ENCODE results near the gene CNTFR.

DNA sequence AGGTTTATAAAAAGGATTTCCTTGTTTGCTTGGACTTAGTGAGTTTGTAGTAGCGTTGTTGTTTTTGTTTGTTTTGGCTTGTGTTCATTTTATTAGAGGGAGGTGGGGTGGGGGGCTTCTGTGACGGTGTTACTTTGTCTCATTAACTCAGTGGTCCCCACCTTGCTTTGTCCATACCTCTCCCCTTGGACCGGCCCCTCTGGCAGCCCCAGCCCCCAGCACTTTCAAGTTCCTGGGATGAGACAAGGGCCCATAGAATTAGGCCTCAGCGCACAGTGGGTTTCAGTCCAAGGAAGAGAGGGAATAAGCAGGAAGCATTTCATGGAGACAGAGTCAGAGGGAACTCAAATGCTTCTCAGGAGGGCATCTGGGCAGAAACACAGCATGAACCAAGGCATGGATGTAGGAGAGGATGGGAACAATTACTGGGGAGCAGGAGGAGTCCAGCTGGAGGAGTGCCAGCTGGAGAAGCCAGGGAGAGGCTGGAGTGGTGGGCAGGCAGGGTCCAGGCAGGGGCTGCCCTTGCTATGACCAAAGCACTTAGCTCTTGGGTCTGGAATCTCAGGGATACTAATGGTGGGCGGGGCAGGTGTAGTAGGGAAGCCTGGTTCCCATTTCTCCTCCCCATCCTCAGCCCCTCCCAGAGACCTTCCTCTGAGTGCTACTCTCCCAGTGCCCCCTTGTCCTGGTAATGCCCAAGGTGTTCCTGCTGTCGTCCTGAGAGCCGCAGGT is 43.3 kb downstream of the CNTFR start:
- TF ChIP-seq SIN3A (IDR thresholded peaks at IDR 0.05; ENCODE audit: borderline replicate concordance, insufficient read depth, low read depth, low read length) (no peak), POLR2AphosphoS5 (IDR thresholded peaks at IDR 0.05; ENCODE audit: low read depth, low read length) (no peak)
- TF ChIP-seq, protein P1, sequence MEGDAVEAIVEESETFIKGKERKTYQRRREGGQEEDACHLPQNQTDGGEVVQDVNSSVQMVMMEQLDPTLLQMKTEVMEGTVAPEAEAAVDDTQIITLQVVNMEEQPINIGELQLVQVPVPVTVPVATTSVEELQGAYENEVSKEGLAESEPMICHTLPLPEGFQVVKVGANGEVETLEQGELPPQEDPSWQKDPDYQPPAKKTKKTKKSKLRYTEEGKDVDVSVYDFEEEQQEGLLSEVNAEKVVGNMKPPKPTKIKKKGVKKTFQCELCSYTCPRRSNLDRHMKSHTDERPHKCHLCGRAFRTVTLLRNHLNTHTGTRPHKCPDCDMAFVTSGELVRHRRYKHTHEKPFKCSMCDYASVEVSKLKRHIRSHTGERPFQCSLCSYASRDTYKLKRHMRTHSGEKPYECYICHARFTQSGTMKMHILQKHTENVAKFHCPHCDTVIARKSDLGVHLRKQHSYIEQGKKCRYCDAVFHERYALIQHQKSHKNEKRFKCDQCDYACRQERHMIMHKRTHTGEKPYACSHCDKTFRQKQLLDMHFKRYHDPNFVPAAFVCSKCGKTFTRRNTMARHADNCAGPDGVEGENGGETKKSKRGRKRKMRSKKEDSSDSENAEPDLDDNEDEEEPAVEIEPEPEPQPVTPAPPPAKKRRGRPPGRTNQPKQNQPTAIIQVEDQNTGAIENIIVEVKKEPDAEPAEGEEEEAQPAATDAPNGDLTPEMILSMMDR (IDR thresholded peaks at IDR 0.05), result no peak
